GM21447 (cell line): ENCODE data around the gene MLANA.
"Not testable (repeated sequence)": the region's sequence is repeated elsewhere in the genome, so short reads cannot be mapped to it uniquely, and the experiment has no call there.

Experiments
- ATAC-seq: cut with Tn5 transposase; IDR thresholded peaks from one replicate; pipeline ENCODE4 v1.9.1; 2021; ENCODE audit not compliant: unreplicated experiment

MLANA gene

GRCh38 chr9:5869315-5870019 lies 21.2 kb upstream of the MLANA start:
- ATAC-seq, result no peak

GRCh38 chr9:5870020-5870339 lies 20.7 kb upstream of the MLANA start:
- no peak for ATAC-seq

GRCh38 chr9:5870691-5871090 lies 20.0 kb upstream of the MLANA start:
- ATAC-seq, result no peak

- ATAC-seq, result no peak
Observed at GRCh38 chr9:5871785-5872184, 18.9 kb upstream of the MLANA start.

GRCh38 chr9:5872511-5872910 lies 18.2 kb upstream of the MLANA start:
- ATAC-seq, result no peak

- ATAC-seq, result no peak
Observed at GRCh38 chr9:5873439-5873838, 17.2 kb upstream of the MLANA start.

GRCh38 chr9:5874048-5874447 lies 16.6 kb upstream of the MLANA start:
- no peak for ATAC-seq

- ATAC-seq, result no peak
Observed at GRCh38 chr9:5876026-5876425, 14.7 kb upstream of the MLANA start.

- ATAC-seq, result no peak
Observed at GRCh38 chr9:5876711-5877110, 14.0 kb upstream of the MLANA start.

- no peak for ATAC-seq
Observed at GRCh38 chr9:5879419-5880181, 11.1 kb upstream of the MLANA start.

- ATAC-seq, result not testable (repeated sequence)
Observed at GRCh38 chr9:5882244-5883012, 8.3 kb upstream of the MLANA start.

- ATAC-seq, result no peak
Observed at GRCh38 chr9:5884191-5884590, 6.5 kb upstream of the MLANA start.

GRCh38 chr9:5886114-5886939 lies 4.4 kb upstream of the MLANA start:
- peak; percentile 97 for ATAC-seq

- no peak for ATAC-seq
Observed at GRCh38 chr9:5892456-5893133, 1.9 kb downstream of the MLANA start.

- ATAC-seq, result no peak
Observed at GRCh38 chr9:5893134-5893505, 2.4 kb downstream of the MLANA start.

GRCh38 chr9:5893591-5894236 lies 3.0 kb downstream of the MLANA start:
- ATAC-seq, result no peak

GRCh38 chr9:5894237-5894959 lies 3.7 kb downstream of the MLANA start:
- no peak for ATAC-seq

- ATAC-seq, result no peak
Observed at GRCh38 chr9:5895782-5896181, 5.1 kb downstream of the MLANA start.

GRCh38 chr9:5896863-5897262 lies 6.2 kb downstream of the MLANA start:
- ATAC-seq, result no peak
